Liver (tissue), 3 donors: ENCODE data around the gene DPH3.

ENCODE experiments used
- CTCF ChIP-seq: fragments of 150-350 bp; IDR thresholded peaks from 2 replicates; pipeline ENCODE4 v1.5.1; 2017; ENCODE audit warnings: improper control_type of control experiment, low read depth, low read length; ENCODE audit not compliant: missing input control
- EGR1 ChIP-seq, 2 donors: IDR thresholded peaks; 2 replicates each; pipeline ENCODE4 v1.6.1; 2016 to 2018; ENCODE audit warnings: antibody characterized with exemption in 2 of 2, low read depth in 2 of 2
- HNF4G ChIP-seq: IDR thresholded peaks from 2 replicates; pipeline ENCODE4 v1.6.1; 2016; ENCODE audit warnings: antibody characterized with exemption
- MAX ChIP-seq: IDR thresholded peaks from 2 replicates; pipeline ENCODE4 v1.6.1; 2016; ENCODE audit warnings: antibody characterized with exemption
- RXRA ChIP-seq, 2 donors: IDR thresholded peaks; 2 replicates each; pipeline ENCODE4 v1.6.1; 2017 to 2018; ENCODE audit warnings: antibody characterized with exemption in 2 of 2, mild to moderate bottlenecking in 1 of 2
- TAF1 ChIP-seq: conservative IDR thresholded peaks from 2 replicates; pipeline ENCODE4 v1.6.1; 2016; ENCODE audit warnings: antibody characterized with exemption, mild to moderate bottlenecking
- donor health status: healthy.
- donor health status: healthy.

DNA sequence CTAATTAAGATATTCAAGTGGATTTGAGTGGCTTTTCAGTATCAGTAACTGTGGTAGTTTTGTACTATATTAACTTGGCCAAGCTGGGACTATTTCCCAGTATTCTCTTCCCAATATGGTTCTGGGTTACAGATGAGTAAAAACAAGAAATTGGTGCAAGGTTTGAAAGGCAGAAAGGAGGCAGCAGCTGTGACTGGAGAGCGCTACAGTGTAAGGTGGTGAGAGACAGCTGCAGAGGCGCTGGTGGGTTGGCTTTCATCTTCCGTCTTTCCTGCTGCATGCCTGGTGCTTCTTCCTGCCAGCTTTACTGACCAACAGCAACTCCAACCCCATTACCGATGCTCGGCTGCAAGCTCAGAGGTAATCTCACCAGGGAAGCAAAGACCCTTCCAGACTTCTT lies 9.8 kb downstream of the DPH3 start:
- no peak for TF ChIP-seq HNF4G
- TF ChIP-seq CTCF = no peak
- no peak for TF ChIP-seq TAF1
- TF ChIP-seq MAX = no peak
- TF ChIP-seq RXRA (IDR thresholded peaks at IDR 0.05) = no peak
- TF ChIP-seq EGR1 (IDR thresholded peaks at IDR 0.05; ENCODE audit: low read depth in 2 of 2) = no peak
